ENCODE results near the gene LMAN2L.

The LMAN2L gene

GRCh38 chr2:96703021-96703751 lies 36.7 kb downstream of the LMAN2L start:
- Histone ChIP-seq H3K36me3 (ENCODE audit: insufficient read depth, low read length) (peaks cover 34% of the 10 kb centered on the region), H3K4me3 (ENCODE audit: low read depth in 1 of 2, low read length in 2 of 2) (no peak overlapping the region), H3K27ac (ENCODE audit: low read length) (no peak overlapping the region), H4K20me1 (ENCODE audit: insufficient read depth, low read length) (peaks cover 4% of the 10 kb centered on the region; the same call in 1 of the 2 replicates), H2AFZ (ENCODE audit: low read depth, low read length) (no peak overlapping the region), H3K79me2 (ENCODE audit: insufficient read depth, low read length) (no peaks in the 10 kb centered on the region), H3K27me3 (ENCODE audit: insufficient read depth, low read length, poor library complexity) (no peaks in the 10 kb centered on the region), H3K4me1 (ENCODE audit: insufficient read depth, low read length) (no peaks in the 10 kb centered on the region), H3K9me3 (ENCODE audit: insufficient read depth, low read length, severe bottlenecking) (no peaks in the 10 kb centered on the region), H3K4me2 (ENCODE audit: insufficient read depth, low read length) (no peak overlapping the region), H3K9ac (ENCODE audit: low read depth, low read length) (no peak overlapping the region)
- TF ChIP-seq CTCF (IDR thresholded peaks at IDR 0.05; ENCODE audit: borderline replicate concordance, extremely low read depth, low read length, poor library complexity, severe bottlenecking) (no peak), EZH2 (IDR thresholded peaks at IDR 0.05; ENCODE audit: borderline replicate concordance, low read depth, low read length, severe bottlenecking) (no peak)
- ATAC-seq (ENCODE audit: insufficient read depth, low read depth) (no peak), DNase-seq (no peak)

- no peak overlapping the region for H2AFZ ChIP-seq (ENCODE audit: low read depth, low read length)
- TF ChIP-seq EZH2 (IDR thresholded peaks at IDR 0.05; ENCODE audit: borderline replicate concordance, low read depth, low read length, severe bottlenecking) (no peak), CTCF (IDR thresholded peaks at IDR 0.05; ENCODE audit: borderline replicate concordance, extremely low read depth, low read length, poor library complexity, severe bottlenecking) (no peak)
- ATAC-seq (ENCODE audit: insufficient read depth, low read depth) = no peak
- peaks cover 25% of the 10 kb centered on the region for H3K36me3 ChIP-seq (ENCODE audit: insufficient read depth, low read length)
- H3K79me2 ChIP-seq (ENCODE audit: insufficient read depth, low read length) = no peaks in the 10 kb centered on the region
- no peaks in the 10 kb centered on the region for H3K9me3 ChIP-seq (ENCODE audit: insufficient read depth, low read length, severe bottlenecking)
- no peaks in the 10 kb centered on the region for H3K4me1 ChIP-seq (ENCODE audit: insufficient read depth, low read length)
- no peak overlapping the region for H3K27ac ChIP-seq (ENCODE audit: low read length)
- H4K20me1 ChIP-seq (ENCODE audit: insufficient read depth, low read length) = peaks cover 4% of the 10 kb centered on the region; the same call in 1 of the 2 replicates
- H3K4me2 ChIP-seq (ENCODE audit: insufficient read depth, low read length) = no peak overlapping the region
- no peaks in the 10 kb centered on the region for H3K27me3 ChIP-seq (ENCODE audit: insufficient read depth, low read length, poor library complexity)
- H3K9ac ChIP-seq (ENCODE audit: low read depth, low read length) = no peak overlapping the region
- no peak for DNase-seq
- H3K4me3 ChIP-seq (ENCODE audit: low read depth in 1 of 2, low read length in 2 of 2) = no peak overlapping the region
Observed at GRCh38 chr2:96702098-96702785, 37.6 kb downstream of the LMAN2L start.

GRCh38 chr2:96701636-96702035 lies 38.2 kb downstream of the LMAN2L start:
- Histone ChIP-seq H3K27ac (ENCODE audit: low read length) (no peak overlapping the region), H4K20me1 (ENCODE audit: insufficient read depth, low read length) (peaks cover 4% of the 10 kb centered on the region; the same call in 1 of the 2 replicates), H3K9ac (ENCODE audit: low read depth, low read length) (no peak overlapping the region), H3K4me2 (ENCODE audit: insufficient read depth, low read length) (no peak overlapping the region), H3K27me3 (ENCODE audit: insufficient read depth, low read length, poor library complexity) (no peaks in the 10 kb centered on the region), H3K36me3 (ENCODE audit: insufficient read depth, low read length) (peaks cover 19% of the 10 kb centered on the region), H3K9me3 (ENCODE audit: insufficient read depth, low read length, severe bottlenecking) (no peaks in the 10 kb centered on the region), H3K79me2 (ENCODE audit: insufficient read depth, low read length) (no peaks in the 10 kb centered on the region), H3K4me1 (ENCODE audit: insufficient read depth, low read length) (no peaks in the 10 kb centered on the region), H2AFZ (ENCODE audit: low read depth, low read length) (no peak overlapping the region), H3K4me3 (ENCODE audit: low read depth in 1 of 2, low read length in 2 of 2) (no peak overlapping the region)
- ATAC-seq (ENCODE audit: insufficient read depth, low read depth) (no peak), DNase-seq (no peak)
- TF ChIP-seq CTCF (IDR thresholded peaks at IDR 0.05; ENCODE audit: borderline replicate concordance, extremely low read depth, low read length, poor library complexity, severe bottlenecking) = no peak
- TF ChIP-seq EZH2 (IDR thresholded peaks at IDR 0.05; ENCODE audit: borderline replicate concordance, low read depth, low read length, severe bottlenecking) = no peak
